IPS-NIHi7 (cell line): ENCODE results near the gene TOMM20.
"Not testable (repeated sequence)": the region's sequence is repeated elsewhere in the genome, so short reads cannot be mapped to it uniquely, and the experiment has no call there.

Experiments used
- DNase-seq: peaks from one replicate; pipeline ENCODE4 v3.0.0; 2012; ENCODE audit warnings: mixed read lengths; ENCODE audit errors: extremely low spot score

TOMM20 gene

DNA sequence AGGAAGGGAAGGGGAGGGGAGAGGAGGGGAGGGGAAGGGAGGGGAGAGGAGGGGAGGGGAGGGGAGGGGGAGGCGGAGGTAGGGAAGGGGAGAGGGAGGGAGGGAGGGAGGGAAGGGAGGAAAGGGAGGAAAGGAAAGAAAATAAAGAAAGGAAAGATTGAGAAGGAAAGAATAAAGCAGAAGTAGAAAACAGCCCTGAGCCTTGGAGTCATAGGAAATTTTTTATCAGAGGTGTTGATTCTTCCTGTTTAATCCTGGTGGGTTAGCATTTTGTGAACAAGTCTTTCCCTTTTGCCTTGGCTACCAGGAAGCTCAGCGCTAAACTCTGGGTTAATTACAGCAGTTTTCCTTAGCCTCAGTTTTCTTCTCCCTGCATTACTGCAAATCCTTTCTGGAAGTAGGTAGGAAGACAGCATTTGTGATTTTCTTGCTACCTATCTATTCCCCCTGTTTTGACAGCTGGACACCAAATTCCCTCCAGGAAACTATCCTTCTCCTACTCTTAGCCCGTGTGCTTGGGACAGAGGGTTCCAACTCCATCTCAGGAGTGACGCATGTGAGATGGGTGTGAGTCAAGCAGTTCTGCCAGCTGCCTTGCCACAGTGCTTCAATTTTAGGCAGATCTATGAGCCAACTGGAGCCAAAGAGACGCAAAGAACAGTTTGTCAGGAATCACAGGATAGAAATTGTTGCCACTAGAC, 26.9 kb downstream of the TOMM20 start:
- no peak for DNase-seq

DNA sequence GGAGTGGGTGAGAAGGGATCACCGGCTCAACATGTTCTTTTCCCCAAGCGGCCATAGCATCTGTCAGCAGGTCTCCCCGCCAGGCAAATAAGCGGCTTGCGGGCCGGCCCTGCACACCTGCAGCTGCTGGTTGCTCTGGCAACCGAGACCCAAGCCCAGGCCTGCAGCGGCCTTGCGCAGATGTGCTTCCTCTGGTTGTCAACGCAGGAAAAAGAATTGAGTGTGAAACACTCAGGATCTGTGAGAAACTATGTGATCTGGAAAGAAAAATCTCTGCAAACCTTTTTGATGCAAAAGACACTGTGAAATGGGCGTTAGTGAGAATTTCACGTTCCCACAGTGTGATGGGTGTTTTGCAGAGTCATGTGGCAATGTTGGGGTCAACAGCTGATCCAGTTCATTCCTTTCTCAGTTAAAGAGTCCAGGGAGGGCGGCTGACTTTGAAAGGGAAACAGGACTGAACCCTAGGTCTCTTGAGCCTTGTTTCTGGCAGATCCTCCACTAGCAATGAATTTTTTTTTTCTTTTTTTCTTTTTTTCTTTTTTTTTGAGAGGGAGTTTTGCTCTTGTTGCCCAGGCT, 28.4 kb downstream of the TOMM20 start:
- peak; percentile 48 for DNase-seq

DNA sequence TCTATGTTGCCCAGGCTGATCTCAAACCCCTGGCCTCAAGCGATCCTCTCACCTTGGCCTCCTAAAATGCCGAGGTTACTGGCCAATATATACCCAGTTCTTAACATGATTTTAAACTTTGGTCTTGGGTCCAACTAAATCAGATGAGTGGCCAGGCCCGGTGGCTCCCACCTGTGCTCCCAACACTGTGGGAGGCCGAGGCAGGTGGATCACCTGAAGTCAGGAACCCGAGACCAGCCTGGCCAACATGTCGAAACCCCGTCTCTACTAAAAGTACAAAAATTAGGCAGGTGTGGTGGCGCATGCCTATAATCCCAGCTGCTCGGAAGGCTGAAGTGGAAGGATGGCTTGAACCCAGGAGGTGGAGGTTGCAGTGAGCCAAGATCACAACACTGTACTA, 29.6 kb downstream of the TOMM20 start:
- no peak for DNase-seq

DNA sequence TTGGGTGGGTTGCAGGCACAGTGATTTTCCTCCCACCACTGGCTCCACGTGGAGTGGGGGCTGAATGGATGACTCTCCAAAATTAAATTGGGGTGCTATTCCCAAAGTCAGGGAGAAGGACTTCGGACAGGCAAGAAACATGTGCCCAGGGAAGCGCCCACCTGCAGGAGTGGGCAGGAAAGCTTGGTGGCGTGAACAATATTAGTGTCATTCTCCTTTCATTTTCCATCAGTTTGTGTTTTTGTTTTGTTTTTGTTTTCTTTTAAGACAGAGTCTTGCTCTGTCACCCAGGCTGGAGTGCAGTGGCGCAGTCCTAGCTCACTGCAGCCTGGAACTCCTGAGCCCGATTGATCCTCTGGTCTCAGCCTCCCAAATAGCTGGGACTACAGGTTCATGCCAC, 30.1 kb downstream of the TOMM20 start:
- no peak for DNase-seq

DNA sequence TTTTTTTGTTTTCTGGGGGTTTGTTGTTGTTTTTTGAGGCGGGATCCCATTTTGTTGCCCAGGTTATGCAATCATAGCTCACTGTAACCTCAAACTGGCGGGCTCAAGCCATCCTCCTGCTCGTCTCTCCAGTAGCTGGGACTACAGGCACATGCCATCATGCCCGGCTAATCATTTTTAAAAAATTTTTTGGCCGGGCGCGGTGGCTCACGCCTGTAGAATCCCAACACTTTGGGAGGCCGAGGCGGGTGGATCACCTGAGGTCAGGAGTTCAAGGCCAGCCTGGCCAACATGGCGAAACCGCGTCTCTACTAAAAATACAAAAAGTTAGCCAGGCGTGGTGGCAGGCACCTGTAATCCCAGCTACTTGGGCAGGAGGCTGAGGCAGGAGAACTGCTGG, 31.1 kb downstream of the TOMM20 start:
- DNase-seq: not testable (repeated sequence)

DNA sequence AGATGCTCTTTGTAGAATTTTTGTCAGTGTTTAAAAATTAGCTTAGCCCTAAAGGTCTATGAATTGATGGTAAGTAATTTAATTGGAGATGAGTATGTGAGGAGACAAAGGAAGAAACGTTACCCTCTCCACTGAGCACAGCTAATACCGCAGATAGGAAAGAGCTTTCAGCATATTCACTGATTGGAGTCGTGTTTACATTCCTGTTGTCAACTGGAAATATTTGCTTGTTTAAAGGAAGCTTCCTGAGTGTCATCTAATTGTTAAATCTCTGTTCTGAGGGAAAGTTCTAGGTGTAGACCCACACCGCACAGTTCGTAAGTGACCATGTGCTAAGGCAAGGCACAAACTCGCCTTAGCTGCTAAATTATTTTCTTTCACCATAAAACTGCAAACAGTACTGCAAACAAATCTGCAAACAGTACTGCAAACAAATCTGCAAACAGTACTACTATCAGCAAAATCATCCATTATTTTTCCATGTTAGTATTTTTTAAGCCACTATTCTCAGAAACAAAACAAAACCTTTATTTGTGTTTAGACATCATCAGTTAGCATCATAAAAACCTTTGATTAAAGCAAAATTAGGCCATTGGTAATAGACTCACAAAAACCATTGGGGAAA, 32.6 kb downstream of the TOMM20 start:
- no peak for DNase-seq

DNA sequence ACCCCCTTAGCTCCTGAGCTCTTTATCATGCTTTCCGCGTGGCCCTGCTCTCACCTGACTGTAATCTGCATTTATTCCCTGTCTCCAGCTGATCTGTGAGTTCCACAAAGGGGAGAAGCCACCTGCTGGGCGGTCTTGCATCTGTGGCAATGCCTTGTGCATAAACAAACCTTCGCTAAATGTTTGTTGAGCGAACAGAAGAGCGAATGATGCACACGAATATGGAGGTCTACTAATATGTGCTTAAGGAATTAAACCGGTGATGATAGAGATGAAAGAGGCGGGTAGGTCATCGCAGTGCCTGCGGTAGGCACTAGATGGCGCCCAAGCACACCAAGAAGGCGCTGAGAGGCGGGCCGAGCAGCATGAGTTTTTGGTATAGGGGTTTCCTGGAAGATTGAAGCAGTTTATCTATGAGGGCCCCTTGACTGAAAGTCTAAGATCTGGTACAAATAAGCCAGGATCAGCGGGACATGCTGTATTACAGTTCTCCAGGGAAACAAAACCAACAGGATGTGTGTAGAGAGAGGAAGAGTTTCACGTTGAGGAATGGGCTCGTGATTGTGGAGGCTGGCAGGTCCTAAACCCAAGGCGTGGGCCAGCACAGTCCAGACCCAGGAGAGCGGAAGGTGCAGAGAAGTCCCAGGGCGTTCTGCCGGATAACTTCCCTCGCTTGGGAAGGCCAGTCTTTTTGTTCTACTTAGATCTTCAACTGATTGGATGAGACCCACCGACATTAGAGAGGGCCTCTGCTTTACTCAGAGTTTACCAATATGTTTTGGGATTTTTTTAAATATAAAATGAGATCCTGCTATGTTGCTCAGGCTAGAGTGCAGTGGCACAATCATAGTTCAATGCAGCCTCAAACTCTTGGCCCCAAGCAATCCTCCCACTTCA, 34.7 kb downstream of the TOMM20 start:
- DNase-seq: peak; percentile 73

DNA sequence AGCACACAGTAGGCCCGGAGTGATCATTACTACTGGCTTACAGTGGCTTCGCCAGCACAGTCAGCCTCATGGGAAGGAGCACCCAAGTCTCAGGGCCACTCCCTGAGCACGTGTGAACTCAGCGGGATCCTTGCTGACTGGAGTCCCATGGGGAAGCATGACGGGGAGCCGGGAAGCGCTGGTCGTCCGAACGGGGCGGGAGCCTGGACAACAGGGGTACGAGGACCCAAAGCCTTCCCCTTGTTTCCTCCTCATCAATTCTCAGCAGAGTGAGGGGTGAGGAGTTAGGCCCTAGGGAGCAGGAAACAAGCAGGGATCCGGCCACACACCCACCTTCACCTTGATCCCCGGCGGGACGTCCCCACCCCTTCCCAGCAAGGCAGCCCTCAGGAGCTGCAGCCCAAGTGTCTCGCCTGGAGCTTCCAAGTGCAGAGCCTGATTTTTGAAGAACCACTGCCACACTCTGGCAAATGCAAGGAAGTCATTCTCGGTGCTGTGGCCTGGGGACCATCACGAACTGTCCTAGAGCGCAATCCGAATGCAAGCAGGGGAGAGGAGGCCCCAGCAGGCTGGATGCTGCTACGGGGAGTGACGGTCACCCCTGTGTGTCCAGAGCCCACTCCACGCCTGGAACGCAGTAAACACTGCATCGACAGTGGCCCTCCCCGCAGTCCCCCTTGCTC, 35.5 kb downstream of the TOMM20 start:
- DNase-seq: peak; percentile 73

DNA sequence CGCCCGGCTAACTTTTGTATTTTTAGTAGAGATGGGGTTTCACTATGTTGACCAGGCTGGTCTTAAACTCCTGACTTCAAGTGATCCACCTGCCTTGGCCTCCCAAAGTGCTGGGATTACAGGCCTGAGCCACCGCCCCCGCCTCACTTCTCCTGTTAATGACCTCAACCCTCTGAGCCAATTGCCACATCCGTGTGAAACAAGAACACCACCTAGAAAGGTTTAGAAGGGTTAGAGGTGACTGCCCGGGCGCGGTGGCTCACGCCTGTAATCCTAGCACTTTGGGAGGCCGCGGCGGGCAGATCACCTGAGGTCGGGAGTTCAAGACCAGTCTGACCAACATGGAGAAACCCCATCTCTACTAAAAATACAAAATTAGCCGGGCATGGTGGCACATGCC, 36.2 kb downstream of the TOMM20 start:
- DNase-seq: not testable (repeated sequence)

DNA sequence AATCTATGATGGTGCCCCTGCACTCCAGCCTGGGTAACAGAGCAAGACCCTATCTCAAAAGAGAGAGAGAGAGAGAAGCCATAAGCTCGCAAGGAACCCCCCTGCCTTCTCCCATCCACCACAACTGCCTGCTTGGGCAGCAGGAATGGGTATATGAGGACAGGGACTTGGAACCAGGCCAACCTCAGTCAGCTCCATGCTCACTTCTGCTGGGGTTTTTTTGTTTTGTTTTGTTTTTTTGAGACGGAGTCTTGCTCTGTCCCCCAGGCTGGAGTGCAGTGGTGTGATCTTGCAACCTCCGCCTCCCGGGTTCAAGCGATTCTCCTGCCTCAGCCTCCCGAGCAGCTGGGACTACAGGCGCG, 36.6 kb downstream of the TOMM20 start:
- DNase-seq: not testable (repeated sequence)

DNA sequence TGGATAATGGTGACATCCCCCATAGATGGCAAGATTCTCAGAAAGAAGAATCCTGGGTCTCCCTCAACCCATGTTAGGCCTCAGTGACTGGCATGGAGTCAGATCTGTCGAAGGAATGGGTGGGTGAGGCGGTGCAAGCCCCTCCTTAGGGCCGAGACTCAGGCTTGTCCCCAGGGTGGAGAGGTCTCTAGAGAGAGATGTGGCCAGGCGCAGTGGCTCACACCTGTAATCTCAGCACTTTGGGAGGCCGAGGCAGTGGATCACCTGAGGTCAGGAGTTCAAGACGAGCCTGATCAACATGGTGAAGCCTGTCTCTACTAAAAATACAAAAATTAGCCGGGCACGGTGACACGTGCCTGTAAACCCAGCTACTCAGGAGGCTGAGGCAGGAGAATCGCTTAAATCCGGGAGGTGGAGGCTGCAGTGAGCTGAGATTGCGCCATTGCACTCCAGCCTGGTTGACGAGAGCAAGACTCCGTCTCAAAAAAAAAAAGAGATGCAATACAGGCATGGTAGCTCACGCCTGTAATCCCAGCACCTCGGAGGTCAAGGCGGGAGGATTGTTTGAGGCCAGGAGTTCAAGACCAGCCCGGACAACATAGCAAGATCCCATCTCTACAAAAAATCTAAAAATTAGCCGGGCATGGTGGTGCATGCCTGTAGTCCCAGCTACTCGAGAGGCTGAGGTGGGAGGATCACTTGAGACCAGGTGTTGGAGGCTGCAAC, 37.2 kb downstream of the TOMM20 start:
- not testable (repeated sequence) for DNase-seq

DNA sequence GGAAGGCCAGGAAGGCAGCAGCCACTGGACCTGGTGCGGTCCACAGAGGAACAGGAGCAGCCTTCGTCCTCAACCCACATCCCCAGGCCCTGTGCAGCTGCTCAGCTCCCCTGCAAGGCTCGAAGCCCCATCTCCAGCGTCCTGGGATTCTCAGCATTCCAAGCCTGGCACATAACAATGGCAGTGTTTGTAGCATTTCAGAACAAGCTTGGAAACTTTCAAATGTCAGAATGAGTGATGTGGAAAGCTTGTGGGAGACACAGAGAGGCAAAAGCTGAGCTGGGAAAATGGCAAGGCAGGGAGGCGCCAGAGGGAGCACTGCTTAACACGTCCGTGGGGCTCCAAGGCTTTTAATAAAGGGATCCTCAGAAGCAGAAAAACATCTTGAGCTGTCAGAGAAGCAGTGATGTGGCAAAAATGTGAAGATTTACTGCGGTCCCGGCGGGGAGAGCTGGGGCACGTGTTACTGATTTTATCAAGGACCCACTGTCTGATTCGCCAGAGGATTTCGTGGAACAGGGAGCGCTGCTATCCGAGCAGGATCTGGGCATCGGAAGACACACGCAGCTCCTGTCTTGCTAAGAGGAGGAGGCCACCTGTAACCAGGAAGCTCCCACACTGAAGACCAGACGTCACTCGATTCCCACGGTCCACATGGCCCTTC, 38.1 kb downstream of the TOMM20 start:
- peak; percentile 58 for DNase-seq

DNA sequence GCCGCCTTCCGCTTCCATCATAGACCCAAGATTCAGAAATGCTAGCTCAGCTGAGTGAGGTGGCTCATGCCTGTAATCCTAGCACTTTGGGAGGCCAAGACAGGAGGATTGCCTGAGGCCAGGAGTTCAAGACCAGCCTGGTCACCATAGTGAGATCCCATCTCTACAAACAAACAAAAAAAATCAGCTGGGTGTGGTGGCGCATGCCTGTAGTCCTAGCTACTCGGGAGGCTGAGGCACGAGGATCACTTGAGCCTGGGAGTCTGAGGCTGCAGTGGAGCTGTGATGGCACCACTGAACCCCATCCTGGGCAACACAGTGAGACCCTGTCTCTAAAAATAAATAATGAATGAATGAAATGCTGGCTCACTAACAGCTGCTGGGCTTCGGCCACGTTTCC, 39.7 kb downstream of the TOMM20 start:
- DNase-seq: no peak

DNA sequence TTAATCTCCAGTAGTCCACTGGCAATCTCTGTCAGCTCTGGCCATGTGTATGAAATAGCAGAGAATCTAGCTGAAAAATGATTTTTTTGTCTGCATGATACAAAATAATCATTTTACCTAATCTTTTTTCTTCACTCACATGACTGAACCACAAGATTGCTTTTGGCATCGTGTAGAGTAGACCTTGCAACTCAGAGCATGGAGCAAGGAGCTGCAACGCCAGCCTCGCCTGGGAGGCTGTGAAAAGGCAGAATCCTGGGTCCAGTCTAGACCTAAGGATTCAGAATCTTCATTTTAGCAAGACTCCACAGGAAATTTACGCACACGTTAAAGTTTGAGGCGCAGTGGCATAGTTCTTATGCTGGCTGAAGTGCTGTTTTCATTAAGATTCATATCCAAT, 40.2 kb downstream of the TOMM20 start:
- no peak for DNase-seq

DNA sequence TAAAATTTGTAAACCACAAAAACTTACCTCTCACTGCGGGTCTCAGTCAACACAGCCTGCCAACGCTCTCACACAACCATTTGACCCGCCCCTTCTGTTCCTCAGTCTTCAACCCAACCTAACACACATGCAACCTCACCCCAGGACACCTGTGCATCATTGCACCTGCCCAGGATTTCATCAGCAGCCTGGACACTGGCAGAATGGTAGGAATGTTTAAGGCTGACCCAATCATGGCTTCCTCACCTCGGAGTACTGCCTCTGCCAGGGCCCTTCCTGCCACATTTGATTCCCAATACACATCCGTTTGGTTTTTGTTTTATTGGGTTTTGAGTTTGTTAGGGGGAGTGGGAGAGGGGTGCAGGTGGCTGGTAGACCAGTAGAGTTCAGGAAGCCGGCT, 40.7 kb downstream of the TOMM20 start:
- DNase-seq: no peak

DNA sequence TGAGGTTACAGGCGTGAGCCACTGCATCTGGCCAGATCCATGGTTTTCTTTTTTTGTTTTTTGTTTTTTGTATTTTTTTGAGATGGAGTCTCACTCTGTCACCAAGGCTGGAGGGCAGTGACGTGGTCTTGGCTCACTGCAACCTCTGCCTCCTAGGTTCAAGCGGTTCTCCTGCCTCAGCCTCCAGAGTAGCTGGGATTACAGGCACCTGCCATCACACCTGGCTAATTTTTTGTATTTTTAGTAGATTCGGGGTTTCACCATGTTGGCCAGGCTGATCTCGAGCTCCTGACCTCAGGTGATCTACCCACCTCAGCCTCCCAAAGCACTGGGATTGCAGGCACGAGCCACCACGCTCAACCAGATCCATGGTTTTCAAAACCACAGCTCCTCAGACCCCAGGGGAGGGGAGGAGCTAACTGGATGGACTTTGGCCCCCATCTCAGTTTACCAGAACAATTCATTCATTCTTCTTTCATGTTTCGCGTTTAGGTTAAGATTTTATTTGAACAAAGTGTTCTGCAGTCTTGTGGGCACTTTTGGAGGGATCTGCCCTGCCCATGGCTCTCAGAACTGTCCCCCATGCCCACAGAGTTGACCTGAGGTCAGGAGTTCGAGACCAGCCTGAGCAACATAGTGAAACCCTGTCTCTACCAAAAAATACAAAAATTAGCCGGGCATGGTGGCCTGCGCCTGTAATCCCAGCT, 43.1 kb downstream of the TOMM20 start:
- DNase-seq: not testable (repeated sequence)

DNA sequence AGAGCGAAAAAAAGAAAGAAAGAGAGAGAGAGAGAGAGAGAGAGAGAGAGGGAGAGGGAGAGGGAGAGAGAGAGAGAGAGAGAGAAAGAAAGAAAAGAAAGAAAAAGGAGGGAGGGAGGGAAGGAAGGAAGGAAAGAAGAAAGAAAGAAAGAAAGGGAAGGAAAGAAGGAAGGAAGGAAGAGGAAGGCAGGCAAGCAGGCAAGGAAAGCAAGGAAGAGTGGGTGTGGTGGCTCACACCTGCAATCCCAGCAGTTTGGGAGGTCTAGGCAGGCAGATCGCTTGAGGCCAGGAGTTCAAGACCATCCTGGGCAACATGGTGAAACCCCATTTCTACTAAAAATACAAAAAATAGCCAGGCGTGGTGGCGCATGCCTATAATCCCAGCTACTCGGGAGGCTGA, 47.8 kb downstream of the TOMM20 start:
- not testable (repeated sequence) for DNase-seq

DNA sequence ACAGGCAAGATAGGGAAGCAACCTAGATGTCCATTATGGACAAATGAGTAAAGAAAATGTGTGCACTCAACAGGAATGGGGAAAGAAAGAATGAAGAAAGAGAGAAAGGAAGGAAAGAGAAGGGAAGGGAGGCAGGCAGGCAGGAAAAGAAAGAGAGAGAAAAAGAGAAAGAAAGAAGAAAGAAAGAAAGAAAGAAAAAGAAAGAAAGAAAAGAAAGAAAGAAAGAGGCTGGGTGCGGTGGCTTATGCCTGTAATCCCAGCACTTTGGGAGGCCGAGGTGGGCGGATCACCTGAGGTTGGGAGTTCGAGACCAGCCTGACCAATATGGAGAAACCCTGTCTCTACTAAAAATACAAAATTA, 48.4 kb downstream of the TOMM20 start:
- not testable (repeated sequence) for DNase-seq

DNA sequence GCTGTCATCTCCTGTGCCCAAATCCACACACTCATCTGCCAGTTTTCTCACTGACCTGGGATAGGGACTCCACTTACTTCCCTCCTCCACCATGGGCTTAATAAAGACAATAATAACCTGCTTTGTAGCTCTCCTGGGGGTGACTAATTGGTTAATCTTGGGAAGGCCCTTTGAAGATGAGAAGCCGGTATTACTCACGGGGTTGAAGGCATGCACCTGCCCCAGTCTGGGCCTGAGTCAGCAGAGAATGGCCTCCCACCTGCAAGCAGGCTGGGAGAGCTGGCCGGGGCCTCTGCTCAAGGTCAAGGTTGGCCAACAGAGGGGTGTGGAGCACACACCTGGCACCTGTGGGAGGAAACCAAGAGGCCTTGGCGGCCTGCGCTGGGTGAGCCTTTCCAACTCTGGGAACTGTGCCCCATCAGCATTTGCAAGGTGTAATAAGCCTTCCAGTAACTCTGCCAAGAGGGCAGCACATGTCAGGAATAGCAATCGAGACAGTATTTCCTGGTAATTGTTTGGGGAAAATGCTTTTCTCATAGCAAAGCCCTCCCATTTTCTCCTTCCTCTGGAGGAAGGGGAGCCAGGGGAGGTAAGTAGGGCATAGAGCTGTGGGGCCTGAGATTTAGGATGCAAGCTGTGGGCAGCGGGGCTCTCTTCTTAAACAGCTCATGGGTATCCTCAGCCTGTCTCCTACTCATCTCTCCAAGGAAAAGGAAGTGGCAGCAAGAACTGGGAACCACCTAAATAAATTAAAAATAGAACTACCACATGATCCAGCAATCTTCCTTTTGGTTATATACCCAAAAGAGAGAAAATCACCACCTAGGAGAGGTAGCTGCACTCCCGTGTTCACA, 49.0 kb downstream of the TOMM20 start:
- no peak for DNase-seq
